HepG2 (cell line): ENCODE data around the gene CAMKK1.

Experiments
- NFE2L2 ChIP-seq: fragments of 150-350 bp; IDR thresholded peaks from 2 replicates; pipeline ENCODE4 v1.6.1; 2014; ENCODE audit warnings: low read length
- POLR2A ChIP-seq, 2 experiments: IDR thresholded peaks; 2 replicates each; pipeline ENCODE4 v1.6.1; 2011; ENCODE audit warnings: low read depth in 2 of 2, low read length in 2 of 2, mild to moderate bottlenecking in 1 of 2, moderate library complexity in 1 of 2; ENCODE audit not compliant: insufficient read depth in 1 of 2
- ZNF121 ChIP-seq: sonication (generic); formaldehyde crosslinking; IDR thresholded peaks from 2 replicates; pipeline ENCODE4 v1.5.0; 2020; ENCODE audit warnings: mild to moderate bottlenecking, missing genetic modification reagents

GRCh38 chr17:3940965-3941698, 48.3 kb upstream of the CAMKK1 start:
- TF ChIP-seq ZNF121 (CRISPR knock-in tag) (no peak), NFE2L2 (no peak), POLR2A (IDR thresholded peaks at IDR 0.05; ENCODE audit: insufficient read depth in 1 of 2, low read depth in 2 of 2, low read length in 2 of 2) (no peak)
